Measurements from ENCODE around the gene TOMM6.

Gene TOMM6

DNA sequence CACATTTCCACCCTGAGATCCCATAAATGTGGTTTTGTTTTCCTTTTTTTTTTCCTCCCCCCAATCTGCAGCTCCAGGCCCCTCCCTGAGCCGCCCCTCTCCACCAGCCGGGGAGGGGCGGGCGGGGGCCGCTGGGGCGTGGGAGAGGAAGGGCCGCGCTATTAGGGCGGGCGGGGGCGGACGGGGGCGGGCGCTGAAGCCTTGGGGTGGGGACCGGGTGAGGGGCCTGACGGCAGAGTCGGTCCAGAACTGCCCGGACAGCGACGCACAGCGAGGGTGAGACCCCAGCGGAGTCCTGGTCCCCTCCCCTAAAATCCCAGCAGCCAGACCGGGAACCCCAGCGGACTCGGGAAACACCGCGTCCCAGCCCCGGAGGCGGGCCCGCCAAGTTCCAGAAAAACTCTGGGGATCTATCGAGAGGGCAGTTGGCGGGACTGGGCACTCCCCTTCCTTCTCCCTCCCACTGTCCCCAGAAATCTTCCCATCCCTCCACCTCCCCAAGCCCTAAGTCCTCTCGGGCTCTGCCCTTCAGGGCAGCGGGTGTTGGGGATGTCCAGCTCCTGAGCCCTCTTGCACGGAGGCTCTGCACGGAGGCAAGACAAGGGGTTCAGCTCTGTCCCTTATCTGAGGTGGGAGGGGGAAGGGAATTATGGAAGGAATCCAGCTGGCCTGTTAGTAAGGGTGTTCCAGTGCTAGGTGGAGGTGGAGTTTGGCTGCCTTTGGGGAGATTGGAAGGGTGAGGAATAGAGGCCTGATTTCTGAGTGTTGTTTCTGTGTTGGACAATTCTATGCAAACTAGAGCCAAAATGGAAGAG, 6.7 kb upstream of the TOMM6 start, which contains the start of gene PRICKLE4:
TSS of gene PRICKLE4 (plus strand) at position 232 of the 815 bp plus-strand sequence. CDS start 2,692 bp downstream, outside the sequence.
- Histone ChIP-seq H3K4me3 (ENCODE audit: low read depth, low read length) (peak within 1 kb of the TSS; percentile 70), H3K36me3 (no peaks in the 10 kb centered on the region), H3K4me1 (no peaks in the 10 kb centered on the region), H3K27me3 (no peaks in the 10 kb centered on the region), H3K9me3 (no peaks in the 10 kb centered on the region)
- DNase-seq, result no peak
- TF ChIP-seq CTCF (IDR thresholded peaks at IDR 0.05; ENCODE audit: low read depth, low read length), result no peak

- DNase-seq, result no peak
- peak overlapping the region; percentile 67 for H3K4me3 ChIP-seq (ENCODE audit: low read depth, low read length)
Observed at GRCh38 chr6:41781366-41781730, 6.1 kb upstream of the TOMM6 start.

DNA sequence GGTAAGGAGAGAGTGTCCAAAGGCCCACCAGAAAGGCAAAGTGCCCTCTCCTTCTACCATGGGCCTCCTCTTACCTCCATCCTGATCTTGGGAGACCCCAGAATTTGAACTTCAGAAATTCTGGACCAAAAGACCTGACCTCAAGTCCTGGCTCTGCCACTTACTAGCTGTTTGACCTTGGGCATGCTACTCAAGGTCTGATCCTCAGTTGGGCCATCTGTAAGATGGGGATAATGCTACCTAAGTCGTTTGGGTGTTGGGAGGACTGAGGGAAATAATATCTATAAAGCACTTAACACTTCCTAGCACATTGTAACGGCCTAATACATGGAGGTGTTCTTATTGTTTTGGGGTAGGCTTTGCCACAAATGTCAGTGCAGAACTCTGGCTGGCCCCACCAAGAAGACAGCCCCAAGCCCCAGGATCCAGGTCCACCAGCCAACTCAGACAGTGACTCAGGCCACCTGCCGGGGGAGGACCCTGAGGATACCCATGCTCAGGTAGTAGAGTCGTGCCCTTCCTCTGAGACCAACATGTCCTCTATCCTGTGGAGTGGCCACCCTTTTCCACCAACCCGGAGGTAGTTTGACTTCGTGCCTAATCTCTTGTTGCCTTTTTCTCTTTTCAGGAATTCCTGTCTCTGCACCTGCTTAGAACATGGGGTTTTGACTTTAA, 4.3 kb upstream of the TOMM6 start:
- no peak for TF ChIP-seq CTCF (IDR thresholded peaks at IDR 0.05; ENCODE audit: low read depth, low read length)
- Histone ChIP-seq H3K4me3 (ENCODE audit: low read depth, low read length) (no peak overlapping the region), H3K9me3 (no peaks in the 10 kb centered on the region), H3K27me3 (no peaks in the 10 kb centered on the region), H3K4me1 (no peaks in the 10 kb centered on the region), H3K36me3 (no peaks in the 10 kb centered on the region)
- DNase-seq, result no peak

More at GRCh38 chr6:41781366-41781730, 6.1 kb upstream of the TOMM6 start:
- Histone ChIP-seq H3K4me1 (no peaks in the 10 kb centered on the region), H3K36me3 (no peaks in the 10 kb centered on the region), H3K9me3 (no peaks in the 10 kb centered on the region), H3K27me3 (no peaks in the 10 kb centered on the region)
- TF ChIP-seq CTCF (IDR thresholded peaks at IDR 0.05; ENCODE audit: low read depth, low read length), result no peak

- DNase-seq, result no peak
- no peaks in the 10 kb centered on the region for H3K9me3 ChIP-seq
- TF ChIP-seq CTCF (IDR thresholded peaks at IDR 0.05; ENCODE audit: low read depth, low read length), result no peak
- H3K4me3 ChIP-seq (ENCODE audit: low read depth, low read length), result no peak overlapping the region
- H3K27me3 ChIP-seq, result no peaks in the 10 kb centered on the region
- peaks cover 9% of the 10 kb centered on the region for H3K36me3 ChIP-seq
- H3K4me1 ChIP-seq, result no peaks in the 10 kb centered on the region
Observed at GRCh38 chr6:41784581-41785171, 2.8 kb upstream of the TOMM6 start.

GRCh38 chr6:41785254-41785653, 2.2 kb upstream of the TOMM6 start:
- Histone ChIP-seq H3K27me3 (no peaks in the 10 kb centered on the region), H3K36me3 (peaks cover 13% of the 10 kb centered on the region), H3K9me3 (no peaks in the 10 kb centered on the region), H3K4me1 (no peaks in the 10 kb centered on the region), H3K4me3 (ENCODE audit: low read depth, low read length) (no peak overlapping the region)
- TF ChIP-seq CTCF (IDR thresholded peaks at IDR 0.05; ENCODE audit: low read depth, low read length), result no peak
- DNase-seq, result no peak

All from BE2C (cell line).